NCI-H2081 treated with DMSO at 0.1 percent for 48 hours (cell line): Measurements from ENCODE around the gene UPK2.
"Not testable (repeated sequence)": the region's sequence is repeated elsewhere in the genome, so short reads cannot be mapped to it uniquely, and the experiment has no call there.

Source experiments
- DNase-seq: peaks from one replicate; lab custom pipeline; 2025; lab: John Stamatoyannopoulos, UW

The UPK2 gene

DNA sequence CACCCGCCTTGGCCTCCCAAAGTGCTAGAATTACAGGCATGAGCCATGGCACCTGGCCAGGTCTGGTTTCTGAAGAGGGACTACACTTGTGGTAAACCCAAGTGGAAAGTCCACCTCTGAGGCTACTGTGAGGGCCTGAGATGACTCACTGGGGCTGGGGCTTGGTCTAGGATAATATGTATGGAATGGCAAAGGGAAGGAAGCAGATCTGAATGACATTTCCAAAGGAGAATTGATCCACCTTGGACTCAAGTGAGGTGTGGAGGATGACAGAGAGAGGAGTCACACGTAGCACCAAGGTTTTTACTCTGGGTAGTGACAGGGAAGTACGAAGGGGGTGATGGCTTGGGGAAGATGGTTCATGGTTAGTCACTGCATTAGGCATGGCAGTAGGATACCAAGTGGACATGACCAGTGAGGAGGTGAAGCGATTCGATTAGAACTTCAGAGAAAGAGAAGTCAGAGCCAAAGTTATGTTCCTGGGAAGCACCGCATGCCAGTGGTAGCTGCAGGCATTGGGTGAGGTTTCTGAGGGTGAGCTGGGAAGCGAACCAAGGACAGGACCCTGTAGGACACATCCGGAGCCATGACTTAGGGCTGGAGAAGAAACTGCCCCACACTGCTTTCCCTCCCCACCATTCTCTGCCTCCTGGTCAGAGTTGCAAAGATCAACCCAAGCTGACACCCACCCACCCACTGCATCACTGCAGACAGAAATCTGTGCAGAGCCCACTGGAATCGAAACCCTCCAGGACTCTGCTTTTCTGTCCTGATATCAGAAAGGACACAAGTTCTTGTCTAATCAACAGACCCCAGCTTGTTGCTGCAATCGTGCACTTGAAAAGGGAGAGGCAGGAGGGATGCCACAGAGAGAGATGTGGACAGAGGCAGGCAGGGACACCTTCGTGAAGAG lies 17.4 kb upstream of the UPK2 start:
- DNase-seq = no peak

DNA sequence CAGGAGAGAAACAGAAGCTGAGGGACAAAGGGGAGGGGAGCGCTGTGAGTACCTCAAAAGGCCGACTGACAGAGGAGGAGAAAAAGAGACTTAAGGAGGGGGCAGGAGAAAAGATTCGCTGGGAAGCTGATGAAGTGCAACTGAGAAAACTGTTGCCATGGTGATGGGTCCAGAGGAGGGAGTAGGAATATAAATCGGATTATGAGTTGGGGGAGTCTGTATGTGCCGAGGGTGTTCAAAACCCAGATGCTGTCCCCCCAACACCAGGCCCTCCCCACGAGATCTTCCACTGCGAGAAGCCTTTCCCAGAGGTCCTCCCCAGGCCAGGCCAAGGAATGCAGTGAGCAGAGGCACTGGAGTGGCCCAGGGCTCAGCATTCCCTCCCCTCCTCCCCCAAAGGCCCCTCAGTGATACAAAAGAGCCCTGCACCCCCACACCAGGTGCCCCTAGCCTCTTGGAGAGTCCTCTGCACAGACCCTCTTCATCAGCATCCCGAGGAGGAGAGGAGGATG lies 16.6 kb upstream of the UPK2 start:
- DNase-seq = no peak

DNA sequence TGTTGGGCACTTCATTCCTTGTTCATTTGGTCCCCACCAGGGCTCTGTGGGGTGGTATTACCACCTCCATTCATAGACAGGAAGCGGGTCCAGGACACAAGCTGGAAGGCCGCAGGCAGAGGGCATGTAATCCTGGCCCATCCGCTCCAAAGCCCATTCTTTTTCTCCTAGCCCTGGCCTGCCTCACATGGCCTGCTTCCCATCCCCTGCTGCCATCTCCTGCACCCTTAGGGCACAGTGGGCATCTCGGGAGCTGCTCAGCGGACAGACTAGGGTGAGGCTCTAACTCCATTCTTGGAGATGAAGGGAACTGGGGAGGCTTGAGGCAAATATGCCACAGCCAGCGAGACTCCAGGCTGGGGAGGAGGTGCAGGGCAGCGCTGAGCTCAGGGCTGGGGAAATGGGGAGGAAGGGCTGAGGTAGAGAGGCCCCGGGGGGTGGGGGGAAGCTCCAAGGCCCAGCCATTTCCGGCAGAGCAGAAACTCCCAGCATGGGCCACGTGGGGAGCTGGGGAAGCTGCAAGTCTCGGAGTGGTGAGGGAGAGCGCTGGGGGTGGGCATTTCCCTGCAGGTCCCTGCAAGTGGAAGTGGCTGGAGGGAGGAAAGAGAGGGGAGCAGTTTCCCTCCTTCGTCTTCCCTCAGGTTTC lies 16.0 kb upstream of the UPK2 start:
- DNase-seq = no peak

GRCh38 chr11:118947091-118947490 lies 9.0 kb upstream of the UPK2 start:
- DNase-seq = no peak

DNA sequence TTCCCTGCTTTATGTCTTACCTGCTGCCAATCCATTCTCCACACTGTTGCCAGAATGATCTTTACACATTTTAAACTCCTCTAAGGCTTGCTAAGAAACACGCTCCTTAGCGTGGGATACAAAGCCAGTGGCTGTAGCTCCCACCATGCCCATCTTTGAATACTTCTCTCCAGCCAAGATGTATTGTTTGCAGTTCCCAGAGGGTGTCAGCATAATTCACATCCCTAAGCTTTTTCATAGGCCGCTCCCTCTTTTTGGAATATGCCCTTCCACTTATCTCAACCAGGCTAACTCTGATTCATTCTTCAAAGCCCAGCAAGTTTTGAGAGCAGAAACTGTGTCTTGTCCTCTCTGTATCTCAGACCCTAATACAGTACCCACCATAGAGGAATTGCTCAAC lies 8.1 kb upstream of the UPK2 start:
- DNase-seq = no peak

DNA sequence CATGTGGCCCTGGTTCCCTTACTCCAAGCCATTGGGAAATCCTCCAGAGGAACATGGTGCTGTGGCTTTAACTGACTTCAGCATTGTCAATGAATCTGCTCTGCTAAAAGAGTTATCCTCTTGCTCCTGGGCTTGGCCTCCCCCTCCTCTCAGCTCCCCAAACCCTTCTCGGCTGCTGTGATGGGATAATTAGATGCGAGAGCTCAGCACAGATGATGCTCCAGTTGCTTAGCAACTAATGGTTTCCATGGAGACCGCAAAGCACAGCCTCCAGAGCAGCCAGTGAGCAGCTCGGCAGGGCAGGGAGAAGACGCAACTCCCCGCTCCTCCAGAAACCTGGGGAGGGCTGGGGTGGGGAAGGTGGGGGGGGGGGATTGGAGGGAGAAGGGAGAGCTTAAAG lies 2.8 kb upstream of the UPK2 start:
- no peak for DNase-seq

DNA sequence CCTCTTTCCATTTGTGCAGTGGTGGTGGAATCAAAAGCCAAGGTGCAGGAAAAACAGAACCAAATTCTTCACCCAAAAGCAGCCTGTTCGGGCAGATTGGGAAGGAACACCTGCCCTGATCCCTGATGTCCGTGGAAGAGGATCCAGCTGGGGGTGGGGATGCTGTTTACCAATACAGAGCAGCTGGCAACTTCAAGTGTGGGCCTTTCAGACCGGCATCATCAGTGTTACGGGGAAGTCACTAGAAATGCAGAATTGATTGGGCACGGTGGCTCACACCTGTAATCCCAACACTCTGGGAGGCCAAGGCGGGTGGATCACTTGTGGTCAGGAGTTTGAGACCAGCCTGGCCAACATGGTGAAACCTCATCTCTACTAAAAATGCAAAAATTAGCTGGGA lies 2.1 kb upstream of the UPK2 start:
- not testable (repeated sequence) for DNase-seq

GRCh38 chr11:118956847-118957469 lies 860 bp downstream of the UPK2 start:
- no peak for DNase-seq

DNA sequence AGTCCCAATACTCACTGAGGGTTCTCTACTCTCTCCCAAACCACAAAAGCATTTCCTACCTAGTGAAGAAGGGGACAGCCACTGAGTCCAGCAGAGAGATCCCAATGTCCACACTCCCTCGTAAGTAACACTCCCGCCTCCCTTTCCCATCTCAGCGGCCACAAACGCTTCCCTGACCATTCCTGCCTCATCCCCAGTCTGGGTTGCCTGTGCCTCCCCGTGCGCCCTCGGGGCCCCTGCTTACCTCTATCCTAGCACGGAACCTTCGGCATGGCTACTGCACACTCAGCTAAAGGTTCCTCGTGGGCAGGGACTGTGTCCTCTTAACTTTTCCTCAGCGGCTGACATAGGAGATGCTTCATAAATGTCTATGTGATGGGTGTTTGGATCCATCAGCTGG lies 1.5 kb downstream of the UPK2 start:
- DNase-seq = no peak

GRCh38 chr11:118957968-118958367 lies 1.9 kb downstream of the UPK2 start:
- no peak for DNase-seq

DNA sequence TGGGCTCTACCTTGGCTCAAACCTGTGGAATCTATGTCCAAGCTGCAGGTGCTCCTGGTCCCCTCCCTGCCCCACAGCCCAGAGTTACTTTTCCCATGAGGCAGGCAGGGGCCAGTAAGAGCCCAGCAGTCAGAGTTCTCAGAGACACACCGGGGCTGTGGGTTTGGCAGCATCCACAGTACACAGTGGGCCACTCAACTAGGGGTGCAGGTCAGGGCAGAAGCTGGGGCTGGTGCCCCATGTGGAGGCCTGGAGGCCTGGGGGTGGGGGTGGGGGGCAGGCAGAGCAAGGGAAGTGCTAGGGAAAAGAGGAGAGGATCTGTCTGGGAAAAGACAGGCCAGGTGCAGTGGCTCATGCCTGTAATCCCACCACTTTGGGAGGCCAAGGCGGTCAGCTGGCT lies 2.5 kb downstream of the UPK2 start:
- DNase-seq = no peak

DNA sequence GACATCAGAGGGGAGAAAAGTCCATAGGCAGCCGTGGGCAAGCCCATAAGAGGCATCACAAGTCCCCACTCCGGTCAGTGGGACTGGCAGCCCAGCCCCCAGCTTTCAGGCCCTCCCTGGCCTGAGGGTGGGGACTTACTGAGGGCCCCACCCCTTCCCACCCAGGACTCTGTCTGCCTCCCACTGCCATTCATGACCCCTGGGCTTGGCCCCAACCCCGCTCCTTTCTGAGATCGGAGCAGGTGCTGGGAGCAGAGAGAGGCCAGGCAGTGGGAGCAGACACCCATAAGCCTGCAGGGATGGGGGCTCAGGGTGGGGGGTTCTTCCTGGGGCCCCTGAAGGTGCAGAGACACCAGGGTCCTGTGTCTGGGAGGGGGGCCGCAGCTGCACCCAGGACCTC lies 5.1 kb downstream of the UPK2 start:
- no peak for DNase-seq

DNA sequence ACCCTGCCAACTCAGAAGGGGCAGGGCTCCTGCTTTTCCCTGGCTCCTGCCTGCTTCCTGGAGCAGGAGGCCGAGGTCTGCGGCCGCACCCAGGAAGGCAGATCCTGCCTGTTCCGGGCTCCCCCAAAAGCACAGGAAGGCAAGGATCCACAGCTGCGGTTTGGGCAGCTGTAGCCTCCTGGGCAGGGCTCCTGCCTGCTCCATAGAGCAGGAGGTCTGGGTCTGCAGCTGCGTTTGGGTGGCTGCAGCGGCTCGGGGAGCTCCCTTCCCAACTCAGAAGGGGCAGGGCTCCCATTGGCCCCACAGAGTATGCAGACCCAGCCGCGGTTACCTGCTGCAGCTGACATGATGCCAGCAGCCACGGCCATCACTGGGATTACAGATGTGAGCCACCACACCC lies 5.5 kb downstream of the UPK2 start:
- DNase-seq = no peak

GRCh38 chr11:118969508-118969907 lies 13.4 kb downstream of the UPK2 start:
- not testable (repeated sequence) for DNase-seq

DNA sequence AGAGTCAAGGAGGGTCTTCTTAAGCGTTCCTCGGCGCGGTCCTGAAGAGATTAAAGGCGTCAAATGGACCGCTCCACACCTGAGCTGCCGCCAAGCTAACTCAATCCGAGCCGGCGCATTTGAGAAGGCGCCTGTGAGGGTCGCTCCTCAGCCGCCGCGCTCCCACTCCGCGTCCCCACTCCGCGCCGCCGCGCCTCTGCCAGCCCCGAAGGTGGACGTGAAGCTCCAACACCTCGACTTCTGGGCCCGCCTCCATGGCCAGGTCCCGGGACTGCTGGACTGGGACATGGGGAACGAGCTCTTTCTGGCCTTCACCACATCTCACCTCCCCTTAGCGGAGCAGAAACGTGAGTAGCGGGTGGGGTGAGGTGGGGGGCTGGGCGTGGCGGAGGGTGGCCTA lies 15.5 kb downstream of the UPK2 start, which contains the start of gene FOXR1:
FOXR1 (plus strand) TSS at position 116 of the 400 bp plus-strand sequence; CDS start at position 287, 171 bp downstream.
- DNase-seq = no peak

DNA sequence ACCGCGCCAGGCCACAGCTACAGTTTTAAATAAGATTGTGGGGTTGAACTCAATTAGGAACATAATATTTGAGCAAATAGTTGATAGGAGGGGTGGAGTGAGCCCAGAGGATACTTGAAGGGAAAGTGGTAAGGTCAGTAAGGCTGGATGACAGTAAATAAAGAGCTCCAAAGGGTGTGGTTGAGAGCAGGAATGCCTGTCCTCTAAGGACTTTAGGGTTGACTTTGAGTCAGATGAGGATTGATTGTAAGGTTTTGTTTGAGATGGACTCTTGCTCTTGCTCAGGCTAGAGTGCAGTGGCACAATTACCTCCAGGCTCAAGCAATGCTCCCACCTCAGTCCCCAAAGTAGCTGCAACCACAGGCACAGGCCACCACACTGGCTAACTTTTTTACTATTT lies 17.9 kb downstream of the UPK2 start:
- DNase-seq = no peak

DNA sequence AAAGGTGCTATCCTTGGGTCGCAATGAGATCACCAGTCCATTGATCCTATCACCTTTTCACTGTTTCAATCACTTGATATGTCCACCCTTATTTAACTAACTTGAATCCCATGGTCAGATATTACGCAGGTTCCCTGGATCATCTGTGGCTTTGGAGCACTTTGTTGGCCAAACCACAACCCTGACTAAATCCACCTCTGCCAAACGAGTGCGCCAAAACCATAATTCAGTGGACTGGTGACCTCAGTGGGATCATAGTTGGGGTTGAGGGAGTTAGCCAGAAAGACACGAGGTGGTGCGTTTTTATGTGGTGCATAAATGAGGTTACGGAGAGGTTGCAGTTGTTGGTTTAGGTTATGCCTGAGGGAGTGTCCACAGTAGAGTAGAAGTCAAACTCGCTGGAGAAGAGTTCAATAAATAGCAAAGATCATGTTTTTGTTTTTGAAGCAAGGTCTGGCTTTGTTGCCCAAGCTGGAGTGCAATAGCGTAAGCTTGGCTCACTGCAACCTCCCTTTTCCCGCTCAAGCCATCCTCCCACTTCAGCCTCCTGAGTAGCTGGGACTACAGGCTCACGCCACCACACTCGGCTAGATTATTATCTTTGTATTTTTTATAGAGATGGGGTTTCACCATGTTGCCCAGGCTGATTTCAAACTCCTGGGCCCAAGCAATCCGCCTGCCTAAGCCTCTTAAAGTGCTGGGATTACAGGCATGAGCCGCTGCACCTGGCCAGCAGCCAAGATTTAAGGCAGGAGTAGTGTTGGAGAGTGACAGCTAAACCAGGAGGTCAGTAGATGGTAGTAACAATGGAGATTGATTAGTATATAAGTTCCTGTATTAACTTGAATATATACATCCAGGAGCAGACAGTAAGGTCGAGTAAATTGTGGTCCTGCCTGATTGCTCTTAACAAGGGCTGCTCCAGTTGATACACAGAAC lies 19.9 kb downstream of the UPK2 start:
- DNase-seq = no peak

DNA sequence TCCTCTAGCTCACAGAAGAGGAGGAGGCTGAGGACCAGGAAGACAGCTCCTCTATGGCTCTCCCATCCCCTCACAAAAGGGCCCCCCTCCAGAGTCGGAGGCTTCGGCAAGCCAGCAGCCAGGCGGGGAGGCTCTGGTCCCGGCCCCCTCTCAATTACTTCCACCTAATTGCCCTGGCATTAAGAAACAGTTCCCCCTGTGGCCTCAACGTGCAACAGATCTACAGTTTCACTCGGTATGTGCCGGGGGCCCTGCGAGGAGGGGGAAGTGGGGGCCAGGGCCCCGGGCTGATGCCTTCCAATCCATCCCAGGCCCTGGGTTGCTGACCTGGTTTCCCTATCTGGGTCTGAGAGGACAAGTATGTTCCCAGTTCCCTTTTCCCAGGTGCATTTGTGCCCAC lies 23.3 kb downstream of the UPK2 start:
- DNase-seq = no peak

- DNase-seq = no peak
These were observed 24.2 kb downstream of the UPK2 start for GRCh38 chr11:118980191-118980881.

DNA sequence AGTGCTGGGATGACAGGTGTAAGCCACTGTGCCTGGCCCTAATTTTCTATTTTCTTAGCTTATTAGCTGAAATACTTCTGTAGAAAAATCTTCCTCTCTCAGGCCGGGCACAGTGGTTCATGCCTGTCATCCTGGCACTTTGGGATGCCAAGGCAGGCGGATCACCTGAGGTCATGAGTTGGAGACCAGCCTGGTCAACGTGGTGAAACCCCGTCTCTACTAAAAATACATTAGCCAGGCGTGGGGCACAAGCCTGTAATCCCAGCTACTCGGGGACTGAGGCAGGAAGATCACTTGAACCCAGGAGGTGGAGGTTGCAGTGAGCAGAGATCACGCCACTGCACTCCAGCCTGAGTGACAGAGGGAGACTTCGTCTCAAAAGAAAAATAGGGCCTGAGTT lies 28.2 kb downstream of the UPK2 start:
- DNase-seq = not testable (repeated sequence)

GRCh38 chr11:118984825-118985224 lies 28.7 kb downstream of the UPK2 start:
- no peak for DNase-seq
